GM23338 (cell line): ENCODE results near the gene SMIM35. TPM values are rescaled to one million over a fixed set of nuclear protein-coding genes. Genes with fewer than 3 reads are reported as not detected.

Experiments used
- ATAC-seq: fragments of 200-7000 bp; cut with Tn5 transposase; 3 replicates; pipeline ENCODE4 v1.9.1; 2020
- DNase-seq: peaks from one replicate; pipeline ENCODE4 v3.0.0-alpha.2; 2015; ENCODE audit warnings: low spot score
- H2AFZ ChIP-seq: fragments of 200-600 bp; sonication (generic); 2 replicates; pipeline ENCODE4 v1.8.0; 2016; ENCODE audit warnings: antibody characterized with exemption, mild to moderate bottlenecking, moderate library complexity
- H3F3A ChIP-seq: fragments of 200-600 bp; sonication (generic); replicated peaks from 2 replicates; pipeline ENCODE4 v1.8.0; 2017; ENCODE audit warnings: antibody characterized with exemption, mixed run types, low read depth
- H3K27ac ChIP-seq: fragments of 200-600 bp; sonication (generic); 2 replicates; pipeline ENCODE4 v1.6.1; 2016; ENCODE audit warnings: low read depth
- H3K27me3 ChIP-seq: fragments of 200-600 bp; sonication (generic); 2 replicates; pipeline ENCODE4 v1.8.0; 2016; ENCODE audit warnings: mild to moderate bottlenecking, mixed run types, moderate library complexity; ENCODE audit not compliant: insufficient read depth
- H3K36me3 ChIP-seq: fragments of 200-600 bp; sonication (generic); 2 replicates; pipeline ENCODE4 v1.8.0; 2016; ENCODE audit warnings: mild to moderate bottlenecking; ENCODE audit not compliant: insufficient read depth
- H3K4me1 ChIP-seq: fragments of 200-600 bp; sonication (generic); 2 replicates; pipeline ENCODE4 v1.8.0; 2016; ENCODE audit warnings: mild to moderate bottlenecking, moderate library complexity; ENCODE audit not compliant: insufficient read depth
- H3K4me2 ChIP-seq: fragments of 200-600 bp; sonication (generic); 2 replicates; pipeline ENCODE4 v1.7.1; 2017; ENCODE audit warnings: mixed run types
- H3K4me3 ChIP-seq: fragments of 200-600 bp; sonication (generic); 2 replicates; pipeline ENCODE4 v1.6.1; 2016; ENCODE audit warnings: mixed run types
- H3K79me2 ChIP-seq: fragments of 200-600 bp; sonication (generic); replicated peaks from 2 replicates; pipeline ENCODE4 v1.8.0; 2017; ENCODE audit warnings: mild to moderate bottlenecking; ENCODE audit not compliant: insufficient read depth
- H3K9me2 ChIP-seq: fragments of 200-600 bp; sonication (generic); 2 replicates; pipeline ENCODE4 v1.8.0; 2017; ENCODE audit not compliant: insufficient read depth
- H4K20me1 ChIP-seq: fragments of 200-600 bp; sonication (generic); replicated peaks from 2 replicates; pipeline ENCODE4 v1.8.0; 2017; ENCODE audit warnings: mild to moderate bottlenecking; ENCODE audit not compliant: insufficient read depth
- H3K27ac Mint-ChIP-seq: 2 replicates; pipeline ENCODE4 v1.8.0; 2020; ENCODE audit warnings: inconsistent platforms, mild to moderate bottlenecking, moderate library complexity, mixed read lengths
- H3K27me3 Mint-ChIP-seq: 3 replicates; pipeline ENCODE4 v1.8.0; 2022; ENCODE audit warnings: low read depth, mild to moderate bottlenecking, moderate library complexity, mixed read lengths, inconsistent platforms; ENCODE audit not compliant: insufficient read depth, poor library complexity
- H3K36me3 Mint-ChIP-seq: 3 replicates; pipeline ENCODE4 v1.8.0; 2021; ENCODE audit warnings: low read depth, mild to moderate bottlenecking, inconsistent platforms, moderate library complexity, mixed read lengths
- H3K4me1 Mint-ChIP-seq: 3 replicates; pipeline ENCODE4 v1.8.0; 2020; ENCODE audit warnings: mild to moderate bottlenecking, inconsistent platforms, mixed read lengths
- H3K4me3 Mint-ChIP-seq: 3 replicates; pipeline ENCODE4 v1.8.0; 2021; ENCODE audit warnings: moderate library complexity, mild to moderate bottlenecking, inconsistent platforms, mixed read lengths
- H3K9me3 Mint-ChIP-seq: 3 replicates; pipeline ENCODE4 v1.8.0; 2020; ENCODE audit warnings: moderate library complexity, mild to moderate bottlenecking, inconsistent platforms, mixed read lengths
- CREB1 ChIP-seq: fragments of 250-450 bp; sonication (Bioruptor Pico); IDR thresholded peaks from 2 replicates; pipeline ENCODE4 v1.5.0; 2020; ENCODE audit warnings: low read depth, mild to moderate bottlenecking, moderate library complexity
- POLR2AphosphoS5 ChIP-seq: IDR thresholded peaks from 2 replicates; pipeline ENCODE4 v1.6.1; 2016; ENCODE audit warnings: antibody characterized with exemption, low read depth
- ZNF331 ChIP-seq: fragments of 250-450 bp; sonication (Bioruptor Pico); IDR thresholded peaks from 2 replicates; pipeline ENCODE4 v1.5.0; 2020; ENCODE audit warnings: low read depth, mild to moderate bottlenecking, moderate library complexity
- polyA plus RNA-seq: library from polyadenylated mRNA; unstranded; fragments of >200 nt; fragmentation: Nextera tagmentation; extraction: Ambion mirVana; gene quantifications from 2 replicates; pipeline ENCODE4 v1.2.1, GENCODE V29; 2016
- total RNA-seq: library from RNA; depleted of rRNA; stranded (reverse); fragments of >200 nt; shearing (Covaris generic); gene quantifications from 2 replicates; pipeline ENCODE4 v1.2.3, GENCODE V29; 2014
- TF ChIP-seq, protein P1 (sequence below): fragments of 250-450 bp; sonication (Bioruptor Pico); IDR thresholded peaks from 2 replicates; pipeline ENCODE4 v1.5.0; 2020; ENCODE audit warnings: mild to moderate bottlenecking, moderate library complexity

The SMIM35 gene
- total and polyA plus RNA-seq, 2 experiments from 2014 or later, result not detected

DNA sequence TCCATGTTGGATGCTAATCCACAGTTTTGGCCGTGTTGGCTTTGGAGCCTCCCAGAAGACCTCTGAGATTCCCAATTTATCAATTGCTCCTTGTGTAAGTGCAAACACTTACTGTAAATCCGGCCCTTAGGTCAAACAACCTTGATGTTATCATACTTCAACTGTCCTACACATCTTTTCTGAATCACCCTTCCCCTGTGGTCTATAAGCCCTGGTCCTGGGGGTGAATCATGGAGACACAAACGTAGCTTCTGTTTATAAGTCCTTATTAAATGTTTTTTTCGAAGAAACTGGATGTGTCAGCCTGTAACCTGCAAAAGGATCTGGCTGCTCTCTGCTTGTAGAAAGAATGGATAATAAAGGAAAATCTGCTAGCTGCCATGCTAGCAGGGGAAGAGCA, 102.3 kb downstream of the SMIM35 start (continued):
- TF ChIP-seq, protein P1, sequence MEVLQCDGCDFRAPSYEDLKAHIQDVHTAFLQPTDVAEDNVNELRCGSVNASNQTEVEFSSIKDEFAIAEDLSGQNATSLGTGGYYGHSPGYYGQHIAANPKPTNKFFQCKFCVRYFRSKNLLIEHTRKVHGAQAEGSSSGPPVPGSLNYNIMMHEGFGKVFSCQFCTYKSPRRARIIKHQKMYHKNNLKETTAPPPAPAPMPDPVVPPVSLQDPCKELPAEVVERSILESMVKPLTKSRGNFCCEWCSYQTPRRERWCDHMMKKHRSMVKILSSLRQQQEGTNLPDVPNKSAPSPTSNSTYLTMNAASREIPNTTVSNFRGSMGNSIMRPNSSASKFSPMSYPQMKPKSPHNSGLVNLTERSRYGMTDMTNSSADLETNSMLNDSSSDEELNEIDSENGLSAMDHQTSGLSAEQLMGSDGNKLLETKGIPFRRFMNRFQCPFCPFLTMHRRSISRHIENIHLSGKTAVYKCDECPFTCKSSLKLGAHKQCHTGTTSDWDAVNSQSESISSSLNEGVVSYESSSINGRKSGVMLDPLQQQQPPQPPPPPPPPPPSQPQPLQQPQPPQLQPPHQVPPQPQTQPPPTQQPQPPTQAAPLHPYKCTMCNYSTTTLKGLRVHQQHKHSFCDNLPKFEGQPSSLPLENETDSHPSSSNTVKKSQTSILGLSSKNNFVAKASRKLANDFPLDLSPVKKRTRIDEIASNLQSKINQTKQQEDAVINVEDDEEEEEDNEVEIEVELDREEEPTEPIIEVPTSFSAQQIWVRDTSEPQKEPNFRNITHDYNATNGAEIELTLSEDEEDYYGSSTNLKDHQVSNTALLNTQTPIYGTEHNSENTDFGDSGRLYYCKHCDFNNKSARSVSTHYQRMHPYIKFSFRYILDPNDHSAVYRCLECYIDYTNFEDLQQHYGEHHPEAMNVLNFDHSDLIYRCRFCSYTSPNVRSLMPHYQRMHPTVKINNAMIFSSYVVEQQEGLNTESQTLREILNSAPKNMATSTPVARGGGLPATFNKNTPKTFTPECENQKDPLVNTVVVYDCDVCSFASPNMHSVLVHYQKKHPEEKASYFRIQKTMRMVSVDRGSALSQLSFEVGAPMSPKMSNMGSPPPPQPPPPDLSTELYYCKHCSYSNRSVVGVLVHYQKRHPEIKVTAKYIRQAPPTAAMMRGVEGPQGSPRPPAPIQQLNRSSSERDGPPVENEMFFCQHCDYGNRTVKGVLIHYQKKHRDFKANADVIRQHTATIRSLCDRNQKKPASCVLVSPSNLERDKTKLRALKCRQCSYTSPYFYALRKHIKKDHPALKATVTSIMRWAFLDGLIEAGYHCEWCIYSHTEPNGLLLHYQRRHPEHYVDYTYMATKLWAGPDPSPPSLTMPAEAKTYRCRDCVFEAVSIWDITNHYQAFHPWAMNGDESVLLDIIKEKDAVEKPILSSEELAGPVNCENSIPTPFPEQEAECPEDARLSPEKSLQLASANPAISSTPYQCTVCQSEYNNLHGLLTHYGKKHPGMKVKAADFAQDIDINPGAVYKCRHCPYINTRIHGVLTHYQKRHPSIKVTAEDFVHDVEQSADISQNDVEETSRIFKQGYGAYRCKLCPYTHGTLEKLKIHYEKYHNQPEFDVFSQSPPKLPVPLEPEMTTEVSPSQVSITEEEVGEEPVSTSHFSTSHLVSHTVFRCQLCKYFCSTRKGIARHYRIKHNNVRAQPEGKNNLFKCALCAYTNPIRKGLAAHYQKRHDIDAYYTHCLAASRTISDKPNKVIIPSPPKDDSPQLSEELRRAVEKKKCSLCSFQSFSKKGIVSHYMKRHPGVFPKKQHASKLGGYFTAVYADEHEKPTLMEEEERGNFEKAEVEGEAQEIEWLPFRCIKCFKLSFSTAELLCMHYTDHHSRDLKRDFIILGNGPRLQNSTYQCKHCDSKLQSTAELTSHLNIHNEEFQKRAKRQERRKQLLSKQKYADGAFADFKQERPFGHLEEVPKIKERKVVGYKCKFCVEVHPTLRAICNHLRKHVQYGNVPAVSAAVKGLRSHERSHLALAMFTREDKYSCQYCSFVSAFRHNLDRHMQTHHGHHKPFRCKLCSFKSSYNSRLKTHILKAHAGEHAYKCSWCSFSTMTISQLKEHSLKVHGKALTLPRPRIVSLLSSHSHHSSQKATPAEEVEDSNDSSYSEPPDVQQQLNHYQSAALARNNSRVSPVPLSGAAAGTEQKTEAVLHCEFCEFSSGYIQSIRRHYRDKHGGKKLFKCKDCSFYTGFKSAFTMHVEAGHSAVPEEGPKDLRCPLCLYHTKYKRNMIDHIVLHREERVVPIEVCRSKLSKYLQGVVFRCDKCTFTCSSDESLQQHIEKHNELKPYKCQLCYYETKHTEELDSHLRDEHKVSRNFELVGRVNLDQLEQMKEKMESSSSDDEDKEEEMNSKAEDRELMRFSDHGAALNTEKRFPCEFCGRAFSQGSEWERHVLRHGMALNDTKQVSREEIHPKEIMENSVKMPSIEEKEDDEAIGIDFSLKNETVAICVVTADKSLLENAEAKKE (CRISPR knock-in tag), result no peak

DNA sequence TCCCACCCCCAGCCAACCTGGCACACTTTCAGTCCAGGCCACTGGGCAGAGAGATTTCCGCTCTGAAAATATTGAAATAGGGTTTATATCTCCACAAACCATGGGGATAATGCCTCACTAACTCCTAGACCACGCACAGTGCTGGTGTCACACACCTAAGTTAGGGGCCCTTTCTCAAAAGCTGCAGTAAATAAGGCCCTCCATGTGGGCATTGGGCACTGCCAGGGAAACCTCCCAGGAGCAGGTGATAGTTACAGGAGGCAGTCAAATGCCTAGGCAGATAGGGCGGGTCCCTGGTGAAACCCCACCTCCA, 103.6 kb downstream of the SMIM35 start:
- H3K4me1 ChIP-seq, result peaks cover 5% of the 10 kb centered on the region; the same call in 1 of the 2 replicates
- peaks cover 5% of the 10 kb centered on the region; the same call in 1 of the 3 replicates for H3K9me3 Mint-ChIP-seq
- H3K4me2 ChIP-seq, result no peak overlapping the region
- no peak overlapping the region for H3K4me3 Mint-ChIP-seq
- no peak overlapping the region for H3K27ac Mint-ChIP-seq
- H3K27me3 ChIP-seq, result peaks cover 27% of the 10 kb centered on the region
- H3K36me3 Mint-ChIP-seq, result no peaks in the 10 kb centered on the region
- ATAC-seq, result no peak
- no peaks in the 10 kb centered on the region for H3F3A ChIP-seq
- no peaks in the 10 kb centered on the region for H4K20me1 ChIP-seq
- peaks cover 30% of the 10 kb centered on the region for H3K27me3 Mint-ChIP-seq
- no peak overlapping the region for H2AFZ ChIP-seq
- no peaks in the 10 kb centered on the region for H3K79me2 ChIP-seq
- H3K4me3 ChIP-seq, result no peak overlapping the region
- no peaks in the 10 kb centered on the region for H3K36me3 ChIP-seq
- no peak overlapping the region for H3K27ac ChIP-seq
- peaks cover 16% of the 10 kb centered on the region for H3K4me1 Mint-ChIP-seq
- no peak for TF ChIP-seq ZNF331
- TF ChIP-seq POLR2AphosphoS5, result no peak
- no peak for DNase-seq
- H3K9me2 ChIP-seq, result no peaks in the 10 kb centered on the region

DNA sequence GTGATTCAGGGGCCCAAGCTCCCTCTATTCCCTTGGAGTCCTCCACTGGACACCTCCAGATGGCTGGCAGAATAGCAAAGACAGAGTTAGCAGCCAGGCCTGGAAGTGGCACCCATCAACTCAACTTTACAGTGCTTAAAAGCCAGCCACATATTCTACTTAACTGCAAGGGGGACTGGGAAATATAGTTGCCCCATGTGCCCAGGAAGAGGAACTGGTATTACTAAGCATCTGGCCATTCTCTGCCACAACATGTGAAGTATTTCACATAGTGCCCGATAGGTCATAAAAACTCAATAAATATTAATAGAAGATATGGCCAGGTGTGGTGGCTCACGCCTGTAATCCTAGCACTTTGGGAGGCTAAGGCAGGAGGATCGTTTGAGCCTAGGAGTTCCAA, 106.0 kb downstream of the SMIM35 start:
- H3K27me3 ChIP-seq, result 0 out of 2 replicates have a peak, but pooled peaks cover 8% of the 10 kb centered on the region
- no peak overlapping the region for H3K27ac ChIP-seq
- ATAC-seq (no peak), DNase-seq (no peak)
- H3K79me2 ChIP-seq, result no peaks in the 10 kb centered on the region
- no peak overlapping the region for H3K4me2 ChIP-seq
- H3K27me3 Mint-ChIP-seq, result peaks cover 16% of the 10 kb centered on the region
- H3K4me3 ChIP-seq, result no peak overlapping the region
- H2AFZ ChIP-seq, result no peak overlapping the region
- no peaks in the 10 kb centered on the region for H3K4me1 ChIP-seq
- H3K4me3 Mint-ChIP-seq, result no peak overlapping the region
- H3K9me2 ChIP-seq, result no peaks in the 10 kb centered on the region
- H3K36me3 Mint-ChIP-seq, result no peaks in the 10 kb centered on the region
- no peak overlapping the region for H3K27ac Mint-ChIP-seq
- H3K36me3 ChIP-seq, result no peaks in the 10 kb centered on the region
- peaks cover 5% of the 10 kb centered on the region; the same call in 1 of the 3 replicates for H3K9me3 Mint-ChIP-seq
- peaks cover 6% of the 10 kb centered on the region; the same call in 2 of the 3 replicates for H3K4me1 Mint-ChIP-seq
- no peaks in the 10 kb centered on the region for H4K20me1 ChIP-seq
- no peak for TF ChIP-seq CREB1 (CRISPR knock-in tag)
- TF ChIP-seq, protein P1 (CRISPR knock-in tag), result no peak
- no peaks in the 10 kb centered on the region for H3F3A ChIP-seq
